AG04450 (cell line): ENCODE measurements around the gene BRF1. TPM values are rescaled to one million over a fixed set of nuclear protein-coding genes. Genes with fewer than 3 reads are reported as not detected.

Source experiments
- CTCF ChIA-PET: fragments of 300-600, 350-600 bp; formaldehyde crosslinking; extraction: SDS; loops from one replicate; lab custom pipeline; 2022; ENCODE audit warnings: antibody characterized with exemption, inconsistent platforms; lab: Charles Lee
- POLR2A ChIA-PET: fragments of 350-600 bp; formaldehyde crosslinking; extraction: SDS; loops from one replicate; lab custom pipeline; 2021; ENCODE audit warnings: antibody characterized with exemption, inconsistent platforms; lab: Yijun Ruan, JAX
- DNase-seq: peaks from one replicate; pipeline ENCODE4 v3.0.0-alpha.2; 2011; ENCODE audit warnings: low read depth, low spot score
- H3K27ac ChIP-seq: one replicate; pipeline ENCODE4 v1.5.1; 2012; ENCODE audit warnings: low read depth, low read length, control low read depth
- H3K27me3 ChIP-seq: one replicate; pipeline ENCODE4 v1.6.0; 2012; ENCODE audit warnings: low read length; ENCODE audit not compliant: control insufficient read depth, insufficient read depth
- H3K4me3 ChIP-seq: 2 replicates; pipeline ENCODE4 v1.5.1; 2011; ENCODE audit warnings: mild to moderate bottlenecking, low read depth, low read length, control low read depth
- H3K9me3 ChIP-seq: 2 replicates; pipeline ENCODE4 v1.5.1; 2012; ENCODE audit warnings: low read length; ENCODE audit not compliant: control insufficient read depth, insufficient read depth
- polyA plus RNA-seq: library from polyadenylated mRNA; depleted of rRNA; stranded (reverse); fragments of >200 nt; gene quantifications from 2 replicates; pipeline ENCODE4 v1.2.3, GENCODE V29; 2011
- TF ChIP-seq, protein P1 (sequence below): IDR thresholded peaks from 2 replicates; pipeline ENCODE4 v1.5.1; 2011; ENCODE audit warnings: low read depth, low read length, control low read depth, inconsistent platforms

BRF1 gene
- polyA plus RNA-seq, 1 experiment: 6.3 TPM

GRCh38 chr14:105274637-105275036, 26.2 kb downstream of the BRF1 start:
- no peaks in the 10 kb centered on the region for H3K27me3 ChIP-seq
- H3K27ac ChIP-seq: no peak overlapping the region
- no peak overlapping the region for H3K4me3 ChIP-seq
- TF ChIP-seq, protein P1, sequence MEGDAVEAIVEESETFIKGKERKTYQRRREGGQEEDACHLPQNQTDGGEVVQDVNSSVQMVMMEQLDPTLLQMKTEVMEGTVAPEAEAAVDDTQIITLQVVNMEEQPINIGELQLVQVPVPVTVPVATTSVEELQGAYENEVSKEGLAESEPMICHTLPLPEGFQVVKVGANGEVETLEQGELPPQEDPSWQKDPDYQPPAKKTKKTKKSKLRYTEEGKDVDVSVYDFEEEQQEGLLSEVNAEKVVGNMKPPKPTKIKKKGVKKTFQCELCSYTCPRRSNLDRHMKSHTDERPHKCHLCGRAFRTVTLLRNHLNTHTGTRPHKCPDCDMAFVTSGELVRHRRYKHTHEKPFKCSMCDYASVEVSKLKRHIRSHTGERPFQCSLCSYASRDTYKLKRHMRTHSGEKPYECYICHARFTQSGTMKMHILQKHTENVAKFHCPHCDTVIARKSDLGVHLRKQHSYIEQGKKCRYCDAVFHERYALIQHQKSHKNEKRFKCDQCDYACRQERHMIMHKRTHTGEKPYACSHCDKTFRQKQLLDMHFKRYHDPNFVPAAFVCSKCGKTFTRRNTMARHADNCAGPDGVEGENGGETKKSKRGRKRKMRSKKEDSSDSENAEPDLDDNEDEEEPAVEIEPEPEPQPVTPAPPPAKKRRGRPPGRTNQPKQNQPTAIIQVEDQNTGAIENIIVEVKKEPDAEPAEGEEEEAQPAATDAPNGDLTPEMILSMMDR: no peak
- ChIA-PET POLR2A (no interaction called here), CTCF (interaction anchor here (1.1 kb wide), 1 partner anchor 184 kb away, joined by 3 read pairs; no protein-coding TSS in a partner anchor)
- DNase-seq: no peak
- H3K9me3 ChIP-seq: no peaks in the 10 kb centered on the region

DNA sequence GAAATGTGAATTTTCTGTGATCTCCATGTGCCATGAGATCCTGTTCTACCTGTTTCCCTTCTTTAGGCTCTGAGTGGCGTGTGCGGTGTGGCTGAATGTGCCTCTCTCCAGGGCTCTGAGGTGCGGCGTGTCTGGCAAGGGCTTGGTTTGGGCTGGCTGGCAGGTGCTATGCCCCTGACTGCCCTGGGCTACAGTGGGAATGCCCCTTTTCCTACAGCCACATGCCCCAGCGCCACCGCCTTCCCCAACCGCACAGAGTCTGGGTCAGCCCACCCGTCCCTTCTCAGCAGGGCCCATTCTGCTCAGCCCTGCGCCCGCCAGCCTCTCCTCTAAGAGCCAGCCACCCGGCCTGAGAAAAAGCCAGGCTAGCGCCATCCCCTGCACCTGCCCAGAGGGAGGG, 27.7 kb downstream of the BRF1 start:
- H3K27ac ChIP-seq: no peak overlapping the region
- ChIA-PET CTCF (no interaction called here), POLR2A (no interaction called here)
- H3K9me3 ChIP-seq: no peaks in the 10 kb centered on the region
- H3K27me3 ChIP-seq: no peaks in the 10 kb centered on the region
- H3K4me3 ChIP-seq: no peak overlapping the region
- TF ChIP-seq, protein P1: no peak
- DNase-seq: no peak

- DNase-seq: no peak
- Histone ChIP-seq H3K27me3 (no peaks in the 10 kb centered on the region), H3K4me3 (no peak overlapping the region), H3K27ac (no peak overlapping the region), H3K9me3 (no peaks in the 10 kb centered on the region)
- ChIA-PET CTCF (no interaction called here), POLR2A (no interaction called here)
- TF ChIP-seq, protein P1: no peak
Observed at GRCh38 chr14:105272623-105273022, 28.2 kb downstream of the BRF1 start.

DNA sequence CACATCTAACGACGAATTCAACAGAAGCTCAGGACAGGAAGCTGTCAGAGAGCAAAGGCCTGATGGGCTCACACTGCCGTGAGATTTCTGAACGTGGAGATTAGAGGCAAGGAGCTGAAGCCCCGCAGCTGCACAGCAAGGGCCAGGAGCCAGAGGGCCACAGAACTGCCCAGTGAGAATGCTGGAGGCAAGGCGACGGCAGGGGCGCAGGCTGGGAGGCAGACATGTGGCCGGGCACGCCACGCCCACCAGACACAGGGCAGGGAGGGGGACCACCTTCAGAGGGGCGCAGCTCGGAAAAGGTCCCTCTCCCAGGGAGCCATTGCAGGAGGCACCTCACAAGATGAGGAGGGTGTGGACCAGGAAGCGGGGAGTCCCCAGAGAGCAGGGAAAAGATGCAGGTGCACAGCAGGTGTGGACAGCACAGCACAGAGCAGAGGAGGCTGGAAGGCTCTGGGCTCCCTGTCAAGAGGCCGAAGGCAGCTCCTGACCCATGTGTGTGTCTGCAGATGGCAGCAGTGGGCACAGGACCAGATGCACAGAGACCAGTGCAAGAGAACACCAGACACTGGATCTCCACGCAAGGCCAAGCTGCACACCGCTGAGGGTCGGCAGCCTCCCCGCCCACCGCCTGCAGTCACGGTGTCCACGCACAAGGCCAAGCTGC, 29.4 kb downstream of the BRF1 start:
- TF ChIP-seq, protein P1: no peak
- CTCF ChIA-PET: no interaction called here
- no peaks in the 10 kb centered on the region for H3K27me3 ChIP-seq
- no peak overlapping the region for H3K4me3 ChIP-seq
- DNase-seq: no peak
- POLR2A ChIA-PET: interaction anchor here (0.6 kb wide), 1 partner anchor 248 kb away, joined by 4 read pairs; no protein-coding TSS in a partner anchor
- no peak overlapping the region for H3K27ac ChIP-seq
- H3K9me3 ChIP-seq: no peaks in the 10 kb centered on the region

DNA sequence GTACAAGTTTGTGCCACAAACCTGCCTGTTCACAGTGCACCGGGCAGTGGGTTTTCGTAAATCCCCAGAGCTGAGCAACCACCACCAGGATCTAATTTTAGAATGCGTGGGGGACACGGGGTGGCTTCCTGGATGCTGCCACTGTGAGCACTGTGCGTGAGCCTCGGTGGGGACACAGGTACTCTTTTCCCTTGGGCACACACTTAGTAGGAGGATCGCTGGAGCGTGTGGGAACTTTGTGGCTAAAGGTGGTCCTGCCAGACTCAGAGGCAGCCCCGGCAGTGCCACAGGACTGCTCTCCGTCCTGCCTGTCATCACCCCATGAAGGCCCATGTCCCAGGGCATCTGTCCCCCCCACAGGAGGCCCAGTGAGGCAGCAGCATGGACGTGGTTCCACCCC, 31.4 kb downstream of the BRF1 start:
- Histone ChIP-seq H3K9me3 (no peaks in the 10 kb centered on the region), H3K27ac (no peak overlapping the region), H3K27me3 (no peaks in the 10 kb centered on the region), H3K4me3 (no peak overlapping the region)
- ChIA-PET CTCF (no interaction called here), POLR2A (no interaction called here)
- TF ChIP-seq, protein P1: no peak
- no peak for DNase-seq
